Prostate gland (tissue), 2 donors: ENCODE data around the gene BTBD2. TPM values are rescaled to one million over a fixed set of nuclear protein-coding genes. Genes with fewer than 3 reads are reported as not detected.

Experiments
- DNase-seq: peaks from one replicate; pipeline ENCODE4 v3.0.0-alpha.2; 2019; ENCODE audit warnings: low spot score
- H3K27ac ChIP-seq, 2 donors: fragments of 200-600 bp; sonication (generic); 2 replicates each; pipeline ENCODE4 v1.5.1; 2017 to 2019
- H3K27me3 ChIP-seq: fragments of 200-600 bp; sonication (generic); replicated peaks from 2 replicates; pipeline ENCODE4 v1.5.1; 2019; ENCODE audit not compliant: insufficient read depth
- H3K36me3 ChIP-seq, 2 donors: fragments of 200-600 bp; sonication (generic); 1 replicate in 1 of 2; 2 replicates in 1 of 2; pipeline versions ENCODE4 v1.5.1 to v1.8.1; 2017 to 2019
- H3K4me1 ChIP-seq: fragments of 200-600 bp; sonication (generic); replicated peaks from 2 replicates; pipeline ENCODE4 v1.5.1; 2019
- H3K4me3 ChIP-seq, 2 donors: fragments of 200-600 bp; sonication (generic); 2 replicates each; pipeline ENCODE4 v1.5.1; 2017 to 2019
- H3K9me3 ChIP-seq: fragments of 200-600 bp; sonication (generic); 2 replicates; pipeline ENCODE4 v1.5.1; 2017
- POLR2A ChIP-seq: fragments of 450-650 bp; IDR thresholded peaks from one replicate; pipeline ENCODE4 v1.6.1; 2016; ENCODE audit warnings: antibody characterized with exemption, mild to moderate bottlenecking
- POLR2AphosphoS5 ChIP-seq: sonication (generic); formaldehyde crosslinking; IDR thresholded peaks from one replicate; pipeline ENCODE4 v1.6.1; 2017; ENCODE audit warnings: antibody characterized with exemption
- WGBS: methylation state at CpG from one replicate; pipeline ENCODE4 v1.1.5; 2018; 5-methylcytosine and 5-hydroxymethylcytosine counted together
- intact Hi-C: fragments of 100-400 bp; cut with DNase I; formaldehyde crosslinking; loops from one replicate; pipeline ENCODE4 v1.14.2; 2022
- total RNA-seq, 2 donors: library from RNA; depleted of rRNA; stranded (reverse); fragments of >200 nt; gene quantifications; one replicate each; pipeline ENCODE4 v1.1.0, GENCODE V29; 2016
- TF ChIP-seq, protein P1 (sequence below), 4 experiments: fragments of 200-600 bp in 2 of 4; fragments of 450-650 bp in 2 of 4; sonication (generic) in 2 of 4; IDR thresholded peaks; 1 replicate in 3 of 4; 2 replicates in 1 of 4; pipeline ENCODE4 v1.5.1; 2016 to 2019; ENCODE audit warnings: antibody characterized with exemption in 4 of 4, mild to moderate bottlenecking in 2 of 4, moderate library complexity in 2 of 4

The BTBD2 gene
- total RNA-seq, 2 donors from 2014 or later = 116 to 136 TPM

DNA sequence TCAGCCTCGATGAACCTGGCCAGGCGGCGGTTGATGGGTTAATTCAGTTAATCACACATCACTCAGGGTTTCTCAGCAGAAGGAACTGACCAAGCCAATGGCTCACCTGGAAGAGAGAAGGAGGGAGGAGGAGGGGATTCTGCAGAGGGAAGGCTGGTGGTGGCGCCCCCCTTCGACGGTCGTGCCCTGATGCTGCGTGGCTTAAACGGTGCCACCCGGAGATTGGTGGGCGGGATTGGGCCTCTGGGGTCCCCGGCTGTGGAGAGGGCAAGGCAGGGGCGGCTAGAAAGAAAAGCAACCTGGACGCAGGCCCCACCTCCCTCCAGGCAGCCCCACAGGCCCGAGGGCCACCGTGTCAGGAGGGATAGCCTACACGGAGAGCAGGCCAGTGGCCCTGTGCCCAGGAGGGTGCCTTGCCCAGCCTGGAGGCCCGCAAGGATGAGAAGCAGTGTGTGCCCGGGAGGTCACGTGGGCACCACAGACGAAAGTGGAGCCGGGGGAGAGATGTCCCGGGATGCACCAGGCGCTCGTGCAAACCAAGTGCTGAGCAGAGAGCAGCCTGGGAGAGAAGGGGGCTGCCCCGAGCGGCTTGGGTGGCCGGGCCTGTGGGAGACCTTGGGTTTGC is 58.5 kb downstream of the BTBD2 start:
- no peak for DNase-seq
- no peaks in the 10 kb centered on the region for H3K27me3 ChIP-seq
- no peaks in the 10 kb centered on the region for H3K36me3 ChIP-seq
- no peaks in the 10 kb centered on the region for H3K9me3 ChIP-seq
- intact Hi-C loops = no loop called here
- H3K27ac ChIP-seq = no peak overlapping the region
- no peaks in the 10 kb centered on the region for H3K4me1 ChIP-seq
- 56% methylated on average over 28 of the region's 28 CpGs for WGBS
- no peak overlapping the region for H3K4me3 ChIP-seq
- TF ChIP-seq POLR2AphosphoS5 = no peak
- TF ChIP-seq POLR2A = no peak
- TF ChIP-seq, protein P1, sequence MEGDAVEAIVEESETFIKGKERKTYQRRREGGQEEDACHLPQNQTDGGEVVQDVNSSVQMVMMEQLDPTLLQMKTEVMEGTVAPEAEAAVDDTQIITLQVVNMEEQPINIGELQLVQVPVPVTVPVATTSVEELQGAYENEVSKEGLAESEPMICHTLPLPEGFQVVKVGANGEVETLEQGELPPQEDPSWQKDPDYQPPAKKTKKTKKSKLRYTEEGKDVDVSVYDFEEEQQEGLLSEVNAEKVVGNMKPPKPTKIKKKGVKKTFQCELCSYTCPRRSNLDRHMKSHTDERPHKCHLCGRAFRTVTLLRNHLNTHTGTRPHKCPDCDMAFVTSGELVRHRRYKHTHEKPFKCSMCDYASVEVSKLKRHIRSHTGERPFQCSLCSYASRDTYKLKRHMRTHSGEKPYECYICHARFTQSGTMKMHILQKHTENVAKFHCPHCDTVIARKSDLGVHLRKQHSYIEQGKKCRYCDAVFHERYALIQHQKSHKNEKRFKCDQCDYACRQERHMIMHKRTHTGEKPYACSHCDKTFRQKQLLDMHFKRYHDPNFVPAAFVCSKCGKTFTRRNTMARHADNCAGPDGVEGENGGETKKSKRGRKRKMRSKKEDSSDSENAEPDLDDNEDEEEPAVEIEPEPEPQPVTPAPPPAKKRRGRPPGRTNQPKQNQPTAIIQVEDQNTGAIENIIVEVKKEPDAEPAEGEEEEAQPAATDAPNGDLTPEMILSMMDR (IDR thresholded peaks at IDR 0.05) = no peak

DNA sequence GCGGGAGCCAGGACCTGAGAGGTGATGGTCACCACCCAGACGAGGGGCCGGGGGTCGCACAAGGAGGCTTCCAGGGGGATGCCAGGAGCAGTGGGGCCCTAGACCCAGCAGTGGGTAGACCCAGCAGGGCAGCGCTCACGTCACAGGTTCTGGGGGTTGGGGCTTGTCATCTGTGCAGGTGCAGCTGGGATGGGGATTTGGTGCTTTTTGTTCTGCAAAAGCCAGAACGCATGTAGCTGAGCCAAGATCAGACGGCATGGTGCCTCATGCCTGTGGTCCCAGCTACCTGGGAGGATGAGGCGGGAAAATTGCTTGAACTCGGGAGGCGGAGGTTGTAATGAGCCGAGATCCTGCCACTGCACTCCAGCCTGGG is 59.4 kb downstream of the BTBD2 start:
- 90% methylated on average over 10 of the region's 12 CpGs for WGBS
- no peak for DNase-seq
- Histone ChIP-seq H3K4me3 (no peak overlapping the region), H3K27me3 (no peaks in the 10 kb centered on the region), H3K27ac (no peak overlapping the region), H3K9me3 (no peaks in the 10 kb centered on the region), H3K4me1 (no peaks in the 10 kb centered on the region), H3K36me3 (no peaks in the 10 kb centered on the region)
- intact Hi-C loops = no loop called here
- TF ChIP-seq POLR2A = no peak
- TF ChIP-seq POLR2AphosphoS5 = no peak
- TF ChIP-seq, protein P1 (IDR thresholded peaks at IDR 0.05) = no peak

DNA sequence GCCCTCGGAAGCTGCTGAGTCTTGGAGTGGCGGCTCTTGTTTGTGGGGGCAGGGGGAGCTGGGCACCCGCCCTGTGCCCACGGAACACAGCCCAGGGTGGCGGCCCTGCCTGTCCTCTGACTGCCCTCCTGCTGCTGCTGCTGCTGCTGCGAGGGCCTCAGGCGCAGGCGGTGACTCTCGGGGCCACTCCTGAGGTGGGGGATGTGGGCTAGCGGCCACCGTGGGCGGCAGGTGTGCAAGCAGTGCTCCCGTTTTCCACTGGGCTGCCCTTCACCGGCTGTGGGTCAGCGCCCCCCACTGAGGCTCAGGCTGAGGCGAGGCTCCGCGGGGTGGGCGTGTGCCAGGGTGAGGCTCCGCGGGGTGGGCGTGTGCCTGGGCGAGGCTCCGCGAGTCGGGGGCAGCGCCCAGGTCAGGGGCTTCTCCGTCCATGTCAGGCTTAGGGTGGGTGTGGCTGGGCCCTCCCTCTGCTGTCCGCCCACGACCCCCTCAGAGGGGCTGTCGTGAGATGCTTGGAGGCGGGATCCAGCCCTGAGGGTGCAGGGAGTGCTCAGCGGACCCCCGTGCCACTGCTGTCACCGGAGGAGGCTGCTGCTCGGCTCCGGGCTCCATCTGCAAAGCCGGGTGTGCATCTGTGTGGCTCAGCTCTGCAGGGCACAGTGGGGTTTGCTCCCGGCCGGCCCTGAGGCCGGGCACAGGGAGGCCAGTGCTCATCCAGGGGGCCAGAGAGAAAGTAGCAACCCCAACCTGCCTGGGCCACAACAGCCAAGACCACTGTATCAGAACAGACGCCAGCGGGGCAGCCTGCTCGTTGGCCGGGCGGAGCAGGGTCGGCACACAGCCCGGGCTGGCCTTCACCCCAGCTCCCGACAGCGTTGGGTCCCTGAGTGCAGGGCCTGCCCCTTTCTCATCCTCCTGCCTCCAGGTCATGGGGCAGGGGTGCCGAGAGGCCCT is 60.1 kb downstream of the BTBD2 start:
- intact Hi-C loops = no loop called here
- WGBS = 79% methylated on average over 47 of the region's 51 CpGs

DNA sequence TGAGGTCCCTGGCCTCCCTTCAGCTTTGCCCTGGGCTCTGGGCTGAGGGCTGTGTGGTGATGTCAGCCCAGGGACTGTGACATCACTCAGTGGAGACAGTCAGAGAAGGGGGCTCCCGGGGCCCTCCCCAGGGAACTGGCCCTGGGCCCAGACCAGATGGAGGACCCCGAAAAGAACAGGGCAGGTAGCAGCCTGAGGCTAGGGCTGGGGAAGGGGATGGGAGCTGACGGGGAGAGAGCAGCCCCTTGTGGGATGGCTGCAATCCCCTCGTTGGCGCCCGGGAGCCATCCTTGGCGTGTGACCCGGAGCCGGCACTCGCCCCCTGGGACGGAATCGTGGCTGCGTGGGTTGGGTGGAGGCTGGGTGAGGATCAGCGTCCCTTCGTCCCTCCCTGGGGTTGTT is 61.0 kb downstream of the BTBD2 start:
- H3K4me1 ChIP-seq = no peaks in the 10 kb centered on the region
- H3K27ac ChIP-seq = no peak overlapping the region
- no peaks in the 10 kb centered on the region for H3K27me3 ChIP-seq
- no peak overlapping the region for H3K4me3 ChIP-seq
- no peaks in the 10 kb centered on the region for H3K9me3 ChIP-seq
- no peak for DNase-seq
- H3K36me3 ChIP-seq = no peaks in the 10 kb centered on the region
- intact Hi-C loops = no loop called here
- no peak for TF ChIP-seq POLR2A
- TF ChIP-seq POLR2AphosphoS5 = no peak
- TF ChIP-seq, protein P1 (IDR thresholded peaks at IDR 0.05) = no peak
- 94% methylated on average over 15 of the region's 15 CpGs for WGBS

More for the DNA sequence above, 60.1 kb downstream of the BTBD2 start:
- no peak overlapping the region for H3K27ac ChIP-seq
- no peak for DNase-seq
- no peak overlapping the region for H3K4me3 ChIP-seq
- no peaks in the 10 kb centered on the region for H3K9me3 ChIP-seq
- TF ChIP-seq POLR2A (no peak), POLR2AphosphoS5 (no peak)
- TF ChIP-seq, protein P1 (IDR thresholded peaks at IDR 0.05) = no peak
- H3K4me1 ChIP-seq = no peaks in the 10 kb centered on the region
- no peaks in the 10 kb centered on the region for H3K36me3 ChIP-seq
- no peaks in the 10 kb centered on the region for H3K27me3 ChIP-seq
